Panc1 (cell line): Measurements from ENCODE around the gene NEUROG2. TPM values are rescaled to one million over a fixed set of nuclear protein-coding genes. Genes with fewer than 3 reads are reported as not detected.

Experiments
- ATAC-seq: fragments of 200-7000 bp; cut with Tn5 transposase; 2 replicates; pipeline ENCODE4 v1.9.1; 2020; ENCODE audit warnings: mild to moderate bottlenecking, moderate library complexity
- BruUV-seq: library from RNA; stranded (reverse); fragments of 400-500 nt; replicated peaks from 2 replicates; lab custom pipeline; 2021; lab: Mats Ljungman, UMichigan
- CTCF ChIA-PET: fragments of 300-600 bp; sonication (Branson Sonifier 250); formaldehyde crosslinking; loops from one replicate; lab custom pipeline; 2022; ENCODE audit warnings: antibody characterized with exemption; lab: Charles Lee
- POLR2A ChIA-PET: fragments of 300-600 bp; sonication (Branson Sonifier 250); formaldehyde crosslinking; loops from one replicate; lab custom pipeline; 2022; ENCODE audit warnings: antibody characterized with exemption; lab: Charles Lee
- DNase-seq: peaks from one replicate; pipeline ENCODE4 v3.0.0-alpha.2; 2010; ENCODE audit warnings: low read depth, low spot score
- H3K27ac ChIP-seq: 2 replicates; pipeline ENCODE4 v1.5.1; 2011; ENCODE audit warnings: mild to moderate bottlenecking, low read length, inconsistent platforms
- H3K27me3 ChIP-seq: fragments of 200-500 bp; sonication (Bioruptor generic); 2 replicates; pipeline ENCODE4 v1.6.0; 2014; ENCODE audit warnings: low read length, inconsistent platforms; ENCODE audit not compliant: control insufficient read depth, insufficient read depth
- H3K36me3 ChIP-seq: fragments of 200-500 bp; sonication (Bioruptor generic); 2 replicates; pipeline ENCODE4 v1.5.1; 2014; ENCODE audit warnings: inconsistent platforms, mild to moderate bottlenecking, low read length, moderate library complexity; ENCODE audit not compliant: control insufficient read depth, insufficient read depth
- H3K4me1 ChIP-seq: 2 replicates; pipeline ENCODE4 v1.5.1; 2011; ENCODE audit warnings: inconsistent platforms, mild to moderate bottlenecking, low read length, moderate library complexity; ENCODE audit not compliant: control insufficient read depth, insufficient read depth
- H3K4me3 ChIP-seq, 2 experiments: 2 replicates each; pipeline ENCODE4 v1.5.1; 2011 to 2012; ENCODE audit warnings: low read depth in 2 of 2, low read length in 2 of 2, mild to moderate bottlenecking in 2 of 2, inconsistent platforms in 1 of 2, moderate library complexity in 1 of 2
- H3K9me3 ChIP-seq: fragments of 200-500 bp; sonication (Bioruptor generic); 2 replicates; pipeline ENCODE4 v1.5.1; 2014; ENCODE audit warnings: low read depth, mild to moderate bottlenecking, inconsistent platforms, low read length, moderate library complexity; ENCODE audit not compliant: control insufficient read depth, insufficient read depth
- POLR2AphosphoS5 ChIP-seq: IDR thresholded peaks from 2 replicates; pipeline ENCODE4 v1.6.1; 2012; ENCODE audit warnings: mild to moderate bottlenecking, low read depth, low read length, moderate library complexity
- REST ChIP-seq, 2 experiments: IDR thresholded peaks; 2 replicates each; pipeline ENCODE4 v1.6.1; 2011 to 2012; ENCODE audit warnings: low read depth in 2 of 2, control low read depth in 1 of 2, low read length in 1 of 2, mild to moderate bottlenecking in 1 of 2, moderate library complexity in 1 of 2; ENCODE audit not compliant: insufficient read depth in 1 of 2
- SIN3A ChIP-seq: IDR thresholded peaks from 2 replicates; pipeline ENCODE4 v1.6.1; 2012; ENCODE audit warnings: low read depth, mild to moderate bottlenecking, low read length, moderate library complexity, borderline replicate concordance; ENCODE audit not compliant: insufficient read depth
- TCF7L2 ChIP-seq: IDR thresholded peaks from 2 replicates; pipeline ENCODE4 v1.6.1; 2011; ENCODE audit warnings: mild to moderate bottlenecking, low read depth, low read length, inconsistent platforms
- in situ Hi-C: cut with HindIII; loops from 2 replicates; pipeline ENCODE4 v1.10.0; 2016; ENCODE audit warnings: low sequenced_read_pairs, low pct_unique_long_range_greater_than_20kb
- intact Hi-C: fragments of 100-400 bp; cut with micrococcal nuclease; formaldehyde crosslinking; loops from one replicate; pipeline ENCODE4 v1.10.0; 2022; ENCODE audit not compliant: unreplicated experiment
- total RNA-seq: library from RNA; stranded (reverse); gene quantifications from one replicate; pipeline ENCODE4 v1.2.1, GENCODE V29; 2021; ENCODE audit not compliant: unreplicated experiment
- TF ChIP-seq, protein P1 (sequence below): fragments of 450-650 bp; IDR thresholded peaks from 2 replicates; pipeline ENCODE4 v1.5.1; 2017; ENCODE audit warnings: mild to moderate bottlenecking

Gene NEUROG2
- total RNA-seq, 1 experiment from 2014 or later, result not detected

DNA sequence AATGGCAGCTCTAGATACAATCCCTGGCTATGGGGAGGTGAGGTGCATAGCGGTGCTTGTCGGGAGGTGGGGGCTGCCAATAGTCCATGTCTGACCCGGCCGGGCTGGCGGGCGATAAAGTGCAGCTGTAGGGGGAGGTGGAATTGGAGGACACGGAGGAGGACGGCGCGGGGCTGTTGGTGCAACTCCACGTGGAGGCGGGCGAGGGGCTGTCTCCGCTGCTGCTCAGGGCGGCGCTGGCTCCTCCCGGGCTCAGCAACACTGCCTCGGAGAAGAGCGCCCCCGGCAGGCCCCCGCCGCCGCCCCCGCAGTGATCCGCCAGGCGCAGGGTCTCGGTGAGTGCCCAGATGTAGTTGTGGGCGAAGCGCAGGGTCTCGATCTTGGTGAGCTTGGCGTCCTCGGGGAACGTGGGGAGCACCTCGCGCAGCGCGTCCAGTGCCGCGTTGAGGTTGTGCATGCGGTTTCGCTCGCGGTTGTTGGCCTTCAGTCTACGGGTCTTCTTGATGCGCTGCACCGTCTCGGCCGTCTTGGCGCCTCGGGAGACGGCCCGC, 1.3 kb downstream of the NEUROG2 start:
- POLR2A ChIA-PET, result no interaction called here
- CTCF ChIA-PET, result no interaction called here
- Histone ChIP-seq H3K4me1 (peaks cover 6% of the 10 kb centered on the region; the same call in 1 of the 2 replicates), H3K27ac (no peak overlapping the region), H3K4me3 (peak overlapping the region; percentile 41 to 67), H3K27me3 (peaks cover 25% of the 10 kb centered on the region), H3K9me3 (no peaks in the 10 kb centered on the region), H3K36me3 (no peaks in the 10 kb centered on the region)
- no TSS peak for BruUV-seq
- in situ Hi-C loops, result no loop called here
- peak; percentile 52 for ATAC-seq
- TF ChIP-seq TCF7L2, result no peak
- TF ChIP-seq SIN3A, result no peak
- no peak for TF ChIP-seq REST (IDR thresholded peaks at IDR 0.05; ENCODE audit: insufficient read depth in 1 of 2, low read depth in 2 of 2, low read length in 1 of 2)
- no peak for TF ChIP-seq POLR2AphosphoS5
- TF ChIP-seq, protein P1, sequence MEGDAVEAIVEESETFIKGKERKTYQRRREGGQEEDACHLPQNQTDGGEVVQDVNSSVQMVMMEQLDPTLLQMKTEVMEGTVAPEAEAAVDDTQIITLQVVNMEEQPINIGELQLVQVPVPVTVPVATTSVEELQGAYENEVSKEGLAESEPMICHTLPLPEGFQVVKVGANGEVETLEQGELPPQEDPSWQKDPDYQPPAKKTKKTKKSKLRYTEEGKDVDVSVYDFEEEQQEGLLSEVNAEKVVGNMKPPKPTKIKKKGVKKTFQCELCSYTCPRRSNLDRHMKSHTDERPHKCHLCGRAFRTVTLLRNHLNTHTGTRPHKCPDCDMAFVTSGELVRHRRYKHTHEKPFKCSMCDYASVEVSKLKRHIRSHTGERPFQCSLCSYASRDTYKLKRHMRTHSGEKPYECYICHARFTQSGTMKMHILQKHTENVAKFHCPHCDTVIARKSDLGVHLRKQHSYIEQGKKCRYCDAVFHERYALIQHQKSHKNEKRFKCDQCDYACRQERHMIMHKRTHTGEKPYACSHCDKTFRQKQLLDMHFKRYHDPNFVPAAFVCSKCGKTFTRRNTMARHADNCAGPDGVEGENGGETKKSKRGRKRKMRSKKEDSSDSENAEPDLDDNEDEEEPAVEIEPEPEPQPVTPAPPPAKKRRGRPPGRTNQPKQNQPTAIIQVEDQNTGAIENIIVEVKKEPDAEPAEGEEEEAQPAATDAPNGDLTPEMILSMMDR, result peak; percentile 28
- intact Hi-C loops, result no loop called here
- DNase-seq, result no peak

DNA sequence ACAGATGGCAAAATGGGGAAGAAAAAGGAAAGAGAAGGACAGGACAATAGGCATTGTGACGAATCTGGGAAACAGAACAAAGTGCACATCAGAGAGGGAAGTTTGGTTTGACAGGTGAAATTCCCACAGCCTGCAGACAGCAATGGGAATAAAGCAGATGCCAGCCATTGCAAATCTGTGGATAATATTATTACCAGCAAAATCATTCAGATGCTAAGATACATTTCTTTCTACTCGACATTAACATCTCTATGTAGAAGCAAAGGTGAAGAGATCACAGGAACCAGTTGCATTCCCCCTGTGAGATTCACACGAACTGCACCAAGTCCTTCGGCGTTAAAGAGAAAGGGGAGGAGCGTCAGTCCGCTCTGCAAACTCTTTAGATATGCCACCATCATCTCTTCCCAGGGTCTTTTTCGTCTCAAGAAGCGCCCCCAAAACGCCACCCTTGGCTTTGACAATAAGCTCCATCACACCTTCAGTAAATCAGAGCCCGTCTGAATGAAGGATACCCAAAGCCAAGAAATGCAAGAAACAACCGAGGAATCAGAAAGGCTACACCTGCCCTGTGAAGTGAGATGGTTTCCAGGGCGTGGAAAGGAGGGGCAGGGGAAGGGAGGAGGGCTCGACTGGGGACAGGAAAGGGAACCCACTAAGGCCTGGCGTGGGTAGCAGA, 1.9 kb downstream of the NEUROG2 start:
- BruUV-seq, result no TSS peak
- Histone ChIP-seq H3K27ac (no peak overlapping the region), H3K36me3 (no peaks in the 10 kb centered on the region; the same call in 1 of the 2 replicates), H3K4me3 (peak overlapping the region in 1 of 2 experiments; percentile 18; a peak in 2 of 4 replicates), H3K9me3 (no peaks in the 10 kb centered on the region), H3K4me1 (peaks cover 6% of the 10 kb centered on the region; the same call in 1 of the 2 replicates), H3K27me3 (peaks cover 23% of the 10 kb centered on the region)
- in situ Hi-C loops (no loop called here), intact Hi-C loops (no loop called here)
- TF ChIP-seq REST (IDR thresholded peaks at IDR 0.05; ENCODE audit: insufficient read depth in 1 of 2, low read depth in 2 of 2, low read length in 1 of 2) (no peak), SIN3A (no peak), TCF7L2 (no peak), POLR2AphosphoS5 (no peak)
- TF ChIP-seq, protein P1, result no peak
- ChIA-PET POLR2A (no interaction called here), CTCF (no interaction called here)
- DNase-seq (no peak), ATAC-seq (no peak)
